Activated effector memory CD4-positive, alpha-beta T cell treated with anti-CD3 and anti-CD28 coated beads, Interleukin-2, amount 50 U/mL, for 16 hours (primary cell): Measurements from ENCODE around the gene HSPA9.

Experiments
- DNase-seq: peaks from one replicate; pipeline ENCODE4 v3.0.0-alpha.2; 2020

The HSPA9 gene

DNA sequence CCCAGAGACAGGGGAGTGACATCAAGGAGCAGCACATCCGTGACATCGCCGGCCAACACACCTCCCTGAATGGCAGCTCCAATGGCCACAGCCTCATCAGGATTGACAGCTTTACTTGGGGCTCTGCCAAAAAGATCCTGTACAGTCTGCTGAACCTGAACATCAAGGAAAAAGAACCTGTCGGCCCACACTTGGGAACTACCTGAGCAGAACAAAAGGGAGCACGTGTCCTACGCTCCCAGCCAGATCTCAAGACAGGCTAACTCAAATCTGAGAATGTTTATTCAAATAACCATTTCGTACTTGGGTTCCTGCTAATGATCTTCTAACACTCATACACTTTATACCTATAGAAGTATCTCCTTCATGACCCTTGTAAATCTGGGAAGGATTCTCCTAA, 15.3 kb downstream of the HSPA9 start:
- no peak for DNase-seq

- no peak for DNase-seq
Observed at GRCh38 chr5:138557677-138558076, 17.5 kb downstream of the HSPA9 start.

DNA sequence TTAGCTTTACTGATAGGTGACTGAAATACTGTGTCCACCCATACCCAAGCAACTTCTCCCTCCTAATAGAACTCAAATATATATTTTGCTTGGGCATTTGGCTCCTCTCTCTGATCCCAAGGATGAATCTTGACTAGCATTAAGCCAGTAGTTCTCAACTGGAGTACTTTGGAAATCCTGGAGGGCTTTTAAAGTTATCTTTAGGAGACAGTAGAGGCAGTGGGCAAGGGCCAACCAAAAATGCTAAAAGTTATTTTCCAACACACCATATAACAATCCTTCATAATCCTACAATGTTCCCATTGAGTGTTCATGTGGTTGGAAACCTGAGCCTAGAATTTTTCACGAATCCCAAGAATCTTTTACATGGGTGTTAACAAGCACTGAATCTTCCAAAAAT, 21.1 kb downstream of the HSPA9 start:
- no peak for DNase-seq

- no peak for DNase-seq
Observed at GRCh38 chr5:138553437-138554095, 21.6 kb downstream of the HSPA9 start.

DNA sequence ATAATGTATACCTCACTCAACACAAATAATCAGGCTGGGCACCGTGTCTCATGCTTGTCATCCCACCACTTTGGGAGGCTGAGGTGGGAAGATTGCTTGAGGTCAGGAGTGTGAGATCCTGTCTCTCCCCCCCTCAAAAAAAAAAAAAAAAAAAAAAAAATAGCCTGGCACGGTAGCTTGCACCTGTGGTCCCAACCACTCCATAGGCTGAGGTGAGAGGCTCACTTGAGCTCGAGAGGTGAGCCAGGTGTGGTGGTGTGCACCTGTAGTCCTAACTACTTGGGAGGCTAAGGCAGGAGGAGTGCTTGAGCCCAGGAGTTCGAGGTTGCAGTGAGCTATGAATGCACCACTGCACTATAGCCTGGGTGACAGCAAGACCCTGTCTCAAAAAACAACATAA, 22.5 kb downstream of the HSPA9 start:
- DNase-seq: no peak

DNA sequence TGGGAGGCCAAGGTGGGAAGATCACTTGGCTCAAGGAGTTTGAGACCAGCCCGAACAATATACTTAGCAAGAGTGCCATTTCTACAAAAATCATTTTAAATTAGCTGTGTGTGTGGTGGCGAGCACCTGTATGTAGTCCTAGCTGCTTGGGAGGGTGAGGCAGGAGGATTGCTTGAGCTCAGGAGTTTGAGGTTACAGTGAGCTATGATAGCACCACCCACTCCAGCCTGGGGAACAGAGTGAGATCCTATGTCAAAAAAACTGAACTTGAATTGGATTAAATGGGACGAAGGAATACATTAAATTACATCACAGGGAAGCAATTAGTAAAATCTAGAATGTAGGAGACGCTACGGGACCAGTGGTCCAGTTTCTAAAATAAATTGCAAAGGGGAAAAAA, 25.8 kb downstream of the HSPA9 start:
- DNase-seq: no peak

DNA sequence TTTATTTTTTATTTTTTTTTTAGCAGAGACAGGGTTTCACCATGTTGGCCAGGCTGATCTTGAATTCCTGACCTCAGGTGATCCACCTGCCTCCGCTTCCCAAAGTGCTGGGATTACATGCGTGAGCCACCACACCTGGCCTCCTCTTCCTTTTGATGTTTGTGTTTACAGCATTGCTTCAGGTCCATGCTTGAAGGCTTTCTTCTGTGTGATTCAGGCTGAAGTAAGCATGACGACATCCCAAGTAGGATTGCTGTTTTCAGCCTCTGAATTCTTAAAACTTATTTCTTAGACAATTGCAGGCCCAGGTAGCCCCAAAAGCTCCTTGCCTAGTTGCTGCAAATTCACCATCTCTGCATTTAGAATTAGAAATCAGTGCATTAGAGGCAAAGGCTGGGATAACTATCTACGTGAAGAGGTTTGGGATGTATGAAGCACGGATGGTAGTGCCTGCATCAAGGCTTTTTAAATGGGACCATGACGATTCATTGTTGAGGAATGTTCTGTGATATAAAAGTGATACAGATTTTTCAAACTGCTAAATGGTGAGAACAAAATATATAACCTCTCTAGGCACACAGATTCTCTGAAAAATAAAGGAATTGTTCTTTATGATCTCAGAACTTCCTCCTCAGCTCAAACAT, 29.2 kb downstream of the HSPA9 start:
- DNase-seq: no peak

DNA sequence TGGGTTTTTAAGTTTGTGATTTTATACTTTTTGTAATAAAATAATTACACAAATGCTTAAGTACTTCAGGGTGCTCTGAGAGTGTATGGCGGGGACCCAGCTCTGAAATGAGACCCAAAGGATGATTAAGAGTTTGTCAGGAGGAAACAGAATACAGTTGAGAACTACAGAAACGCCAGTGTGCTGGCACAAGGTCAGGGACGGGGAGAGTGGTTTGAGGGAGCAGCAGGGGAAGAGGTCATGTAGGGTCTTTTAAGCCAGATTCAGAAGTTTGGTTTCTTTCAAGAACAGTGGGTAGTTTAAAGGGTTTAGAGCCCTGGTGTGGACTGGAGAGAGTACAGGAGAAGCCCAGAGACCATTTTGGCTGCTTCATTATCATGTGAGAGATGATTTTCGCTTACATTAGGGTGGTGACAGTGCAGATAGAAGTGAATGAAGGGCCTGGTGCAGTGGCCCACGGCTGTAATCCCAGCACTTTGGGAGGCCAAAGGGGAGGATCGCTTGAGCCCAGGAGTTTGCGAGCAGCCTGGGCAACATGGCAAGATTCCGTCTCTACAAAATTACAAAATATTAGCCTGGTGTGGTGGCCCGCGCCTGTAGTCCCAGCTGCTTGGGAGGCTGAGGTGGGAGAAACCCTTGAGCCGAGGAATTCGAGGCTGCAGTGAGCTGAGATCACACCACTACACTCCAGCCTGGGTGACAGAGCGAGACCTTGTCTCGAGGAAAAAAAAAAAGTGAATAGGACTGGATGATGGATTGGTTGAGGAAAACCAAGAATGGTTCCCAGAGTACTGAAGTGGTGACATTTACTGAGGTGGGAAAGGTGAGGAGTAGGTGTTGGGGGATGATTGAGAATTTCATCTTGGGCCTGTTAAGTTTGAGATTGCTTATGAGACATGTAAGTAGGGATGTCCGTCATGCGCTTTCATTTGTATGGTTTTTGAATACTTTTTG, 30.7 kb downstream of the HSPA9 start:
- no peak for DNase-seq

GRCh38 chr5:138543730-138544104, 31.5 kb downstream of the HSPA9 start:
- DNase-seq: no peak

GRCh38 chr5:138542956-138543729, 32.1 kb downstream of the HSPA9 start, which contains the start of gene ETF1:
ETF1 (minus strand) TSS chr5:138543236; CDS start chr5:138542918, 318 bp downstream.
- DNase-seq: peak; percentile 100

GRCh38 chr5:138542180-138542955, 32.8 kb downstream of the HSPA9 start:
- no peak for DNase-seq

GRCh38 chr5:138541511-138542179, 33.6 kb downstream of the HSPA9 start:
- DNase-seq: no peak

- DNase-seq: no peak
Observed at GRCh38 chr5:138539791-138540190, 35.4 kb downstream of the HSPA9 start.

DNA sequence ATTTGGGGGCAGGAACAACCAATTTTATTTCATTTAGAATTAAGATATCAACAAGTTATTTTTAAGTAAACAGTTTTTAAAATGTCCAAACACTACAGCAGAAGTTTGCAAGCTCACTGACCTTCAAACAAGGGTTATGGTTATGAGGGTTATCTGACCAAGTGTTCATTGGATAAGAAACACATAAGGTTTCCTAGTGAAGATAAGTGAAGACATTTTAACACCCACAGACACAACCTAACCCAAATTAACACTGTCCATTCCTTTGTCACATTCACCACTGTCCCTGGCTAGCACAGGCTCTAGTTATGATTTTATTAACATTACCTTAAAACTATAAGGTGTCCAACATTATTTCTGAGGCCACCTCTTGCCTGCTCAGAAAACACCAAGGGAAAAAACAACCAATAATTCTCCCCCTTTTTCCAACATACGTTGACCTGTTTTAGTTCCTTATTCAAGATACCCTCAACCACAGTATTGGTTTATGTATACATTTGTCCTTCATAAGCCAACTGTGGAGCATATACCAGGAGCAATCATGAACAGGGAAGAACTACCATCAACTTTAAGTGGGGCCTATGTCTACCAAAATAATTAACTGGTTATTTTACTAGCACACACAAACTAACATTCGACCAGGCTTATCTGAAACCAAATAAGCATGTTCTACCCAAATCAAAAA, 36.1 kb downstream of the HSPA9 start:
- DNase-seq: no peak

- DNase-seq: no peak
Observed at GRCh38 chr5:138536665-138537315, 38.4 kb downstream of the HSPA9 start.

DNA sequence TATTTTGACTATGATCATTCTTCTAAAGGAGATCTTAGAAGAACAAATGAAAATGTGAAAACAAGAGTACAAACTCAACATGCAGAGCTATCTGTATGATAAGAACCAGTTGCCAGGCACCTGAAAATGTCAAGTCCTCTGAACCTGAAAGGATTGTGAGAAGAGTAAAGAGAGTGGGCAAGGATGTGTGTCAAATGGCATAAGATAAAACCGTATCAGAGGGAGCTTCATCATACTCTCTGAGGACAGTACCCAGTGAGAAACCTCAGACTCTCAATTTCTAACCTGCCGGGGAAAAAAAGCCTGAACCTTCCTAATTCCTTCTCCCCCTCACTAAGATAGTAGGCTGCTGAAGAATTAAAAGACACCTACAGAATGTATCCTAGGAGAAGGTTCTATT, 39.0 kb downstream of the HSPA9 start:
- DNase-seq: no peak

- no peak for DNase-seq
Observed at GRCh38 chr5:138533973-138534941, 40.9 kb downstream of the HSPA9 start.

GRCh38 chr5:138529812-138530211, 45.4 kb downstream of the HSPA9 start:
- no peak for DNase-seq
